Keratinocyte (primary cell): ENCODE results near the gene CACNG4.

Experiments used
- CTCF ChIP-seq, 3 experiments: IDR thresholded peaks in 1 of 3; conservative IDR thresholded peaks in 1 of 3; optimal IDR thresholded peaks in 1 of 3; 2 replicates in 2 of 3; 3 replicates in 1 of 3; pipeline versions ENCODE3 to v1.5.1; 2011; ENCODE audit warnings: low read length in 3 of 3, mild to moderate bottlenecking in 3 of 3, moderate library complexity in 2 of 3, control low read depth in 1 of 3, inconsistent platforms in 1 of 3; ENCODE audit not compliant: insufficient read depth in 2 of 3; ENCODE audit errors: extremely low read depth in 1 of 3
- EZH2 ChIP-seq: IDR thresholded peaks from one replicate; pipeline ENCODE4 v1.6.1; 2012; ENCODE audit warnings: inconsistent platforms, mild to moderate bottlenecking, low read length, moderate library complexity

DNA sequence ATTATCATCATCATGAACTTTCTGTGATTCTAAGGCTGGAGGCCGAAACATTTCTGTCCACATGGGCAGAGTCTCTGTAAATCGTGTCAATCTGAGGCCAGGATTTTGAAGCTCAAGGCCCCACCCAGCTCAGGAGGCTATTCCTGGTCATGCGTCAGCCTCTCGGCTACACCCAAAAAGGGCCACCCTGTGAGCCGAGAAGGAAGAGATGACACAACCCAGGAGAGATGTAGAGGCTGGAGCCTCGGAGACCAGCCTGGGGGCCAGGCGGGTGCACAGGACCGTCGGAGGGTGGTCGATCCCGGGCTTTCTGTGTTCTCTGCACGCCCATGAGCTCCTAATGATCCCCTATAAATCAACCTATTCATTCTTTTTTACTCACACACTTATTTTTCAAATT is 78.8 kb downstream of the CACNG4 start:
- TF ChIP-seq CTCF (optimal IDR thresholded peaks at IDR 0.05 in 1 of 3, IDR thresholded peaks at IDR 0.05 in 1 of 3, conservative IDR thresholded peaks at IDR 0.05 in 1 of 3; ENCODE audit: extremely low read depth in 1 of 3, insufficient read depth in 2 of 3, low read length in 3 of 3) (no peak), EZH2 (no peak)
